ENCODE results near the gene AFG1L. TPM values are rescaled to one million over a fixed set of nuclear protein-coding genes. Genes with fewer than 3 reads are reported as not detected.

AFG1L gene
- total and polyA plus RNA-seq, 10 donors, result 1.8 to 13.0 (median 4.4) TPM

DNA sequence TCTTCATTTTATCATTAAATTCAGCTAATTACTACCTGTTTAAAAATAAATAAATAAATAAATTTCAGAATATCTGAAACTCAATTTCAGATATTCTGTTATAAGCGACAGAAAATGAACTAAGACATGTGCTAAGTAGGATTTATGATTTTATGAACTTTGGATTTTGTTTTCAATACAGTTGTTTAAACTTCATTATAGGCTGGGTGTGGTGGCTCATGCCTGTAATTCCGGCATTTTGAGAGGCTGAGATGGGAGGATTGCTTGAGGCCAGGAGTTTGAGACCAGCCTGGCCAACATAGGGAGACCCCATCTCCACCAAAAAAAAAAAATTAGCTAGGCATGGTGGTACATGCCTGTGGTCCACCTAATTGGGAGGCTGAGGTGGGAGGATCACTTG lies 36.0 kb downstream of the AFG1L start:
- Histone ChIP-seq H3K4me3 (no peak overlapping the region), H3K36me3 (peaks cover 0 to 34% (median 2%) of the 10 kb centered on the region in 6 donors), H3K27ac (no peak overlapping the region), H3K9me3 (peaks cover 0 to 4% (median 0%) of the 10 kb centered on the region in 8 donors), H3K27me3 (replicated peaks in 1 of 7) (no peaks in the 10 kb centered on the region), H3K4me1 (no peaks in the 10 kb centered on the region)
- intact Hi-C loops (cut with DNase I; ENCODE audit: low total_unique reads), result no loop called here
- TF ChIP-seq POLR2A (IDR thresholded peaks at IDR 0.05) (no peak), CTCF (IDR thresholded peaks at IDR 0.05 in 8 of 11, conservative IDR thresholded peaks at IDR 0.05 in 3 of 11) (no peak), POLR2AphosphoS5 (IDR thresholded peaks at IDR 0.05) (no peak)
- DNase-seq, result no peak
- 93 to 99% (median 96%) methylated on average over 2 of the region's 2 CpGs for WGBS, 5 donors

DNA sequence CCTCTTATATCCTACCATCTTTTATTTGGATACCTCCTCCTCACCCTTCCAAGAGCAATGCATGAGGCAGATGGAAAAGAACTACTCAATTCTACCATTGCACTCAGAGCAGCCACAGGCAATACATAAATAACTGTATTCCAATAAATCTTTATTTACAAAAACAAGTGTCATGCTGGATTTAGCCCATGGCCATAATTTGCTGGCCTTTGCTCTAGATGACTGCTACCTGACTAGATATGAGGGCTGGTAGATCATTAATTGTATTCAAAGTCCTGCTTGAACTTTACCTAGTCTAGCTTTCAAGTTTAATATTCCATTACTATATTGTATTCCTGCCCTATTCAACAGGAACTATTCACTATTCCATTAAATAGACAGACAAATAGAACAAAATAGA lies 37.1 kb downstream of the AFG1L start:
- no peaks in the 10 kb centered on the region for H3K27me3 ChIP-seq (replicated peaks in 1 of 7)
- peaks cover 0 to 22% (median 0%) of the 10 kb centered on the region in 6 donors for H3K36me3 ChIP-seq
- no peak for TF ChIP-seq POLR2AphosphoS5 (IDR thresholded peaks at IDR 0.05)
- no peak overlapping the region for H3K27ac ChIP-seq
- H3K4me1 ChIP-seq, result no peaks in the 10 kb centered on the region
- H3K4me3 ChIP-seq, result no peak overlapping the region
- DNase-seq, result no peak
- intact Hi-C loops (cut with DNase I; ENCODE audit: low total_unique reads), result no loop called here
- H3K9me3 ChIP-seq, result peaks cover 0 to 4% (median 0%) of the 10 kb centered on the region in 8 donors

GRCh38 chr6:108336971-108337370 lies 42.1 kb downstream of the AFG1L start:
- intact Hi-C loops (cut with DNase I; ENCODE audit: low total_unique reads), result no loop called here
- Histone ChIP-seq H3K4me1 (peaks cover 0 to 7% (median 0%) of the 10 kb centered on the region in 6 donors), H3K27ac (no peak overlapping the region), H3K27me3 (replicated peaks in 1 of 7) (no peaks in the 10 kb centered on the region), H3K36me3 (no peaks in the 10 kb centered on the region), H3K4me3 (no peak overlapping the region), H3K9me3 (no peaks in the 10 kb centered on the region)
- WGBS, 5 donors, result 90 to 96% (median 94%) methylated on average over 3 of the region's 3 CpGs
- no peak for DNase-seq
- TF ChIP-seq POLR2AphosphoS5 (IDR thresholded peaks at IDR 0.05) (no peak), POLR2A (IDR thresholded peaks at IDR 0.05) (no peak), CTCF (IDR thresholded peaks at IDR 0.05 in 8 of 11, conservative IDR thresholded peaks at IDR 0.05 in 3 of 11) (no peak)

GRCh38 chr6:108337721-108338120 lies 42.9 kb downstream of the AFG1L start:
- H3K9me3 ChIP-seq, result no peaks in the 10 kb centered on the region
- no peak for DNase-seq
- no peak overlapping the region for H3K4me3 ChIP-seq
- no peaks in the 10 kb centered on the region for H3K27me3 ChIP-seq (replicated peaks in 1 of 7)
- TF ChIP-seq CTCF (IDR thresholded peaks at IDR 0.05 in 8 of 11, conservative IDR thresholded peaks at IDR 0.05 in 3 of 11) (no peak), POLR2AphosphoS5 (IDR thresholded peaks at IDR 0.05) (no peak), POLR2A (IDR thresholded peaks at IDR 0.05) (no peak)
- intact Hi-C loops (cut with DNase I; ENCODE audit: low total_unique reads), result no loop called here
- peaks cover 0 to 12% (median 0%) of the 10 kb centered on the region in 6 donors for H3K4me1 ChIP-seq
- WGBS, 5 donors, result 79 to 99% (median 97%) methylated on average over 3 of the region's 3 CpGs
- no peaks in the 10 kb centered on the region for H3K36me3 ChIP-seq
- no peak overlapping the region for H3K27ac ChIP-seq

DNA sequence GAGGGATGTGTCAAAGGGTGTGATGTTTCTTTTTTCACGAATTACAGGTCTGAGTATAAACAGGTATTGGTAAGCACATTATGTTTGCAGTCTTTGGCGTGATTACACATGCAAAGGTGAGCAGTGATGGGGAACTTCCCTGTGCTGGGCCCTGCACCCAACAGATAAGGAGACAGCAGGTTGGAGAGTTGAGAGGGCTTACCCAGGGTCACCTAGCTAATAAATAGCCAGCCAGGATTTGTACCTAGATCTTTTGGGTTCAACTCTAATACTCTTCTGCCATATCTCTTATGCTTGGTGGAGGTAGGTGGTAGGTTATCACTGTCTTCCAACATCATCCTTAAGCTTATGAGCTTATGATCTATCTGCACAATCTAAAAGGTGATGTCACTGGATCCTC lies 46.5 kb downstream of the AFG1L start:
- no peak for TF ChIP-seq CTCF (IDR thresholded peaks at IDR 0.05 in 8 of 11, conservative IDR thresholded peaks at IDR 0.05 in 3 of 11)
- TF ChIP-seq POLR2AphosphoS5 (IDR thresholded peaks at IDR 0.05), result no peak
- TF ChIP-seq POLR2A (IDR thresholded peaks at IDR 0.05), result no peak
- DNase-seq, result no peak
- Histone ChIP-seq H3K4me3 (no peak overlapping the region), H3K27ac (no peak overlapping the region), H3K36me3 (no peaks in the 10 kb centered on the region), H3K4me1 (peaks cover 0 to 12% (median 0%) of the 10 kb centered on the region in 6 donors), H3K9me3 (no peaks in the 10 kb centered on the region), H3K27me3 (replicated peaks in 1 of 7) (no peaks in the 10 kb centered on the region)
- 78 to 86% (median 82%) methylated on average over 2 of the region's 2 CpGs for WGBS, 5 donors
- intact Hi-C loops (cut with DNase I; ENCODE audit: low total_unique reads), result no loop called here

Data from spleen (tissue), 11 donors.